Pons (tissue), 1 donor: ENCODE data around the gene MAB21L1.

Experiments used
- DNase-seq: peaks from one replicate; pipeline ENCODE4 v3.0.0-alpha.2; 2016; ENCODE audit warnings: low spot score

MAB21L1 gene

GRCh38 chr13:35475960-35476943, at the start of gene MAB21L1:
TSS of gene MAB21L1 (minus strand) at chr13:35476689. CDS start at chr13:35476138, 551 bp downstream.
- peak; percentile 57 for DNase-seq

GRCh38 chr13:35524171-35524570, 47.7 kb upstream of the MAB21L1 start:
- DNase-seq: no peak

- no peak for DNase-seq
These were observed 42.0 kb upstream of the MAB21L1 start for GRCh38 chr13:35518337-35518946.

GRCh38 chr13:35514801-35515502, 38.5 kb upstream of the MAB21L1 start:
- no peak for DNase-seq

GRCh38 chr13:35514061-35514477, 37.6 kb upstream of the MAB21L1 start:
- no peak for DNase-seq

GRCh38 chr13:35512271-35512920, 35.9 kb upstream of the MAB21L1 start:
- DNase-seq: no peak

GRCh38 chr13:35502456-35502855, 26.0 kb upstream of the MAB21L1 start:
- no peak for DNase-seq

- DNase-seq: no peak
These were observed 25.3 kb upstream of the MAB21L1 start for GRCh38 chr13:35501661-35502235.

GRCh38 chr13:35500144-35500543, 23.7 kb upstream of the MAB21L1 start:
- no peak for DNase-seq

- DNase-seq: peak; percentile 53
These were observed 23.2 kb upstream of the MAB21L1 start for GRCh38 chr13:35499676-35500075.

- peak; percentile 20 for DNase-seq
These were observed 22.7 kb upstream of the MAB21L1 start for GRCh38 chr13:35499196-35499662.

GRCh38 chr13:35498231-35498630, 21.7 kb upstream of the MAB21L1 start:
- DNase-seq: no peak

- DNase-seq: no peak
These were observed 20.4 kb upstream of the MAB21L1 start for GRCh38 chr13:35496761-35497386.

- DNase-seq: no peak
These were observed 19.5 kb upstream of the MAB21L1 start for GRCh38 chr13:35496006-35496405.

GRCh38 chr13:35489050-35489449, 12.6 kb upstream of the MAB21L1 start:
- DNase-seq: no peak

GRCh38 chr13:35485424-35485823, 8.9 kb upstream of the MAB21L1 start:
- DNase-seq: no peak

GRCh38 chr13:35484384-35484783, 7.9 kb upstream of the MAB21L1 start:
- no peak for DNase-seq

- DNase-seq: no peak
These were observed 7.3 kb upstream of the MAB21L1 start for GRCh38 chr13:35483761-35484160.

- no peak for DNase-seq
These were observed 6.0 kb upstream of the MAB21L1 start for GRCh38 chr13:35482527-35482926.

- no peak for DNase-seq
These were observed 5.3 kb upstream of the MAB21L1 start for GRCh38 chr13:35481777-35482176.

GRCh38 chr13:35480346-35480745, 3.9 kb upstream of the MAB21L1 start:
- DNase-seq: no peak
